Measurements from ENCODE around the gene GINS1. TPM values are rescaled to one million over a fixed set of nuclear protein-coding genes. Genes with fewer than 3 reads are reported as not detected.

Gene GINS1
- total RNA-seq, 1 experiment from 2014 or later, result 74.3 TPM

- no peak overlapping the region for H3K56ac ChIP-seq (ENCODE audit: insufficient read length, low read depth, low read length)
- Mint-ChIP-seq H3K9me3 (peaks cover 0 to 9% of the 10 kb centered on the region in 2 experiments; a peak in 4 of 5 replicates), H3K27ac (no peak overlapping the region; a peak in 1 of 7 replicates), H3K27me3 (ENCODE audit: low read depth) (no peaks in the 10 kb centered on the region), H3K4me1 (peaks cover 16 to 22% of the 10 kb centered on the region in 2 experiments), H3K4me3 (no peak overlapping the region), H3K36me3 (ENCODE audit: insufficient read depth in 1 of 3, low read depth in 3 of 3) (peaks cover 21 to 31% (median 25%) of the 10 kb centered on the region in 3 experiments)
- H3K23ac ChIP-seq (ENCODE audit: insufficient read length, low read depth, low read length), result no peak overlapping the region
- H4K20me1 ChIP-seq (ENCODE audit: control insufficient read depth, insufficient read depth, insufficient read length), result no peaks in the 10 kb centered on the region
- no peak overlapping the region for H3K14ac ChIP-seq (ENCODE audit: insufficient read depth, low read length)
- H3K4ac ChIP-seq (ENCODE audit: low read depth, low read length), result no peak overlapping the region
- H3K9me3 ChIP-seq (ENCODE audit: control insufficient read depth, low read depth, low read length), result no peaks in the 10 kb centered on the region
- peaks cover 8% of the 10 kb centered on the region; the same call in 1 of the 2 replicates for H3K79me2 ChIP-seq (ENCODE audit: insufficient read depth, low read length)
- H2AK5ac ChIP-seq (ENCODE audit: insufficient read length, low read length), result no peak overlapping the region
- H3K4me2 ChIP-seq (ENCODE audit: insufficient read depth, insufficient read length, low read length), result no peak overlapping the region
- DNase-seq, result no peak
- no peak overlapping the region for H2AFZ ChIP-seq (ENCODE audit: low read length)
- no peaks in the 10 kb centered on the region for H3K27me3 ChIP-seq (ENCODE audit: insufficient read depth, low read length)
- H3T11ph ChIP-seq (ENCODE audit: low read length), result no peak overlapping the region
- no peak overlapping the region for H4K8ac ChIP-seq (replicated peaks; ENCODE audit: insufficient read length, low read depth, low read length)
- H3K18ac ChIP-seq (ENCODE audit: insufficient read length, low read depth, low read length), result no peak overlapping the region
- H3K9ac ChIP-seq (ENCODE audit: extremely low read depth, insufficient read length, low read length), result no peak overlapping the region
- no peak overlapping the region for H2BK120ac ChIP-seq (ENCODE audit: low read depth, low read length, poor library complexity, severe bottlenecking)
- no peak overlapping the region for H2BK20ac ChIP-seq (ENCODE audit: low read depth, low read length, poor library complexity, severe bottlenecking)
- peaks cover 3% of the 10 kb centered on the region; the same call in 1 of the 2 replicates for H3K4me1 ChIP-seq (ENCODE audit: insufficient read depth, low read length)
- H3K23me2 ChIP-seq (ENCODE audit: insufficient read length, low read depth, low read length, poor library complexity, severe bottlenecking), result no peaks in the 10 kb centered on the region
- WGBS (ENCODE audit: extremely low coverage, insufficient read length, low lambda C conversion rate), result no CpG with 5 or more reads among the region's 5 CpGs
- peaks cover 4% of the 10 kb centered on the region for H3K79me1 ChIP-seq (ENCODE audit: insufficient read depth, low read depth, low read length, poor library complexity, severe bottlenecking)
- no peak overlapping the region for H4K91ac ChIP-seq (ENCODE audit: insufficient read length, low read depth, low read length)
- H2BK5ac ChIP-seq (ENCODE audit: insufficient read length, low read length), result no peak overlapping the region
- H4K5ac ChIP-seq (ENCODE audit: insufficient read length, low read depth, low read length), result no peak overlapping the region
- TF ChIP-seq CTCF (conservative IDR thresholded peaks at IDR 0.05), result no peak
- no peak overlapping the region for H3K27ac ChIP-seq (ENCODE audit: insufficient read length, low read depth, low read length)
- H2BK15ac ChIP-seq (ENCODE audit: low read depth, low read length), result no peak overlapping the region
- H2BK12ac ChIP-seq (ENCODE audit: insufficient read length, low read depth, low read length), result no peak overlapping the region
Observed at GRCh38 chr20:25368976-25369375, 38.5 kb upstream of the GINS1 start.
